HL-60/S4 (cell line): ENCODE data around the gene PARL.

ENCODE experiments used
- in situ Hi-C: fragments of 300-500 bp; cut with MboI; formaldehyde crosslinking; loops from 2 replicates; pipeline ENCODE4 v1.14.3; 2022; ENCODE audit warnings: low sequenced_read_pairs

The PARL gene

DNA sequence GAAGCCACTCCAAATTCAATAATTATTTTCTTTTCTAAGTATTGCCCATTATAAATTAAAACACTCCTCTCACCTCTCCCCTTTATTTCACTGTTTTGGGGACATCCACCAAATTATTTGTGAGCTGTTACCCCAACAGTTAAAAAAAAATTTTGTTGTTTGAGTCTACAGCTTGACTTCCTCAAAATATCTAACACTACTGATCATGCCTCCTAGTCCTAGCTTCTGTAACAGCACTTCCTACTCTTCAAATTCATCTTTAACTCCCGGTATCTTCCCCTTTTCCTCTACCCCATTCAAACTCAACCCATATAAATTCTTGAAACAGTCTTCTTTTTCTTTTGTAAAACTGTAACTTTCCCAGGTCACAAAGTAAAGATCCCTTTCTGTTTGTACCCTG, 15.9 kb downstream of the PARL start:
- in situ Hi-C loops: no loop called here

DNA sequence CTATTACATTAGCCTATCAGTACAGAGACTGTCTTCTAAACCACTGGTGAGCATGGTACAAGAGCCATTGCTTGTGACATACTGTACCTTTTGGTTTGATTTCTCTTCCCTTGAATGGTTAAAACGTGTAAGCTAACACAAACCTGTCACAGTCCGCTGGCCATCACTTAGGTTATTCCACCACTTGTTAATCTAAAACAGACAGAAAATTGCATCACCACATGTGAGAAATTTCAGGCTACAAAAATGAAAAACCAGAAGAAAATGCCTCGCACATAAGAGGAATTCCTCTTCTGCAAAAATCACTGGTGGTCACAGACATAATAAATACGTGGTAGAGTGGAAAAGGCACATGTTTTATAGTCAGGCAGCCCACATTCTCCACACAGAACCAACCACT, 22.1 kb downstream of the PARL start:
- in situ Hi-C loops: no loop called here

DNA sequence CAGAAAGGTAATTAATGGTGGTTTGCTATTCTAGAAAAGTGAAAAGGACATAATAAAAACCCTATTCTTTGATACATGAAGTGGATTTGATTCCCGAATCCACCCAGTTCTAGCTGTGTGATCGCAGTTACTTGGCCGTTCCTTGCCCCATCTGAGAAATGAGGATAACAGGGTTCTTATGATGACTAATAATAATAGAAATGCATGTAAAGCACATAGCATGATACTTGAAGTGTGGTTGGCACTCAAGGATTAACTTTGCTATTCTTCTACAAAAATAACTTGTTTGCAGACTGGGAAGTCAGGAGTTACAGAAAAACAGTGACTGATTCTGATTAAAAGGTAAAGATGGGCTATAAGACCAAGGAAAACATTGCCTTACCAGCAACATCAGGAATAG, 26.8 kb downstream of the PARL start:
- in situ Hi-C loops: no loop called here

DNA sequence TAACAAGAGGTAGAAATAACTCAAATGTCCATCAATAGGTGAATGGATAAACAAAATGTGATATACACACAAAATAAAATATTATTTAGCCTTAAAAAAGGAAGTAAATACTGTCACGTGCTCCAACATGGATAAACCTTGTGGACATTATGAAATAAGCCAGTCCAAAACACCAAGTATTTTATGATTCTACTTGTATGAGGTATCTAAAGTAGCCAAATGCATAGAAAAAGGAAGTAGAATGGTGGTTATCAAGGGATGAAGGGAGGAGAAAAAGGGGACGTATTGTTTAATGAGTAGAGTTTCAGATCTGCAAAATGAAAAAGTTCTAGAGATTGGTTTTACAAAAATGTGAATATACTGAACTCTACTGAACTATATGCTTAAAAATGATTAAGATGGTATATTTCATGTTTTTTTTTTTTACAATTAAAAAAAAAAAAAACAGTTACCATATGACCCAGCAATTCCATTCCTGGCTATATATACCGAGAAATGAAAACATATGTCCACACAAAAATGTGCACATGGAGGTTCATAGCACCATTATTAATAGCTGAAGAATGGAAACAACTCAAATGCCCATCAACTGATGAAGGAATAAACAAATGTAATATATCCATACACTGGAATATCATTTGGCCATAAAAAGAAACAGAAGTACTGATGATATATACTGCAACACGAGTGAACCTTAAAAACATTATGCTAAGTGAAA, 30.2 kb downstream of the PARL start:
- in situ Hi-C loops: no loop called here

DNA sequence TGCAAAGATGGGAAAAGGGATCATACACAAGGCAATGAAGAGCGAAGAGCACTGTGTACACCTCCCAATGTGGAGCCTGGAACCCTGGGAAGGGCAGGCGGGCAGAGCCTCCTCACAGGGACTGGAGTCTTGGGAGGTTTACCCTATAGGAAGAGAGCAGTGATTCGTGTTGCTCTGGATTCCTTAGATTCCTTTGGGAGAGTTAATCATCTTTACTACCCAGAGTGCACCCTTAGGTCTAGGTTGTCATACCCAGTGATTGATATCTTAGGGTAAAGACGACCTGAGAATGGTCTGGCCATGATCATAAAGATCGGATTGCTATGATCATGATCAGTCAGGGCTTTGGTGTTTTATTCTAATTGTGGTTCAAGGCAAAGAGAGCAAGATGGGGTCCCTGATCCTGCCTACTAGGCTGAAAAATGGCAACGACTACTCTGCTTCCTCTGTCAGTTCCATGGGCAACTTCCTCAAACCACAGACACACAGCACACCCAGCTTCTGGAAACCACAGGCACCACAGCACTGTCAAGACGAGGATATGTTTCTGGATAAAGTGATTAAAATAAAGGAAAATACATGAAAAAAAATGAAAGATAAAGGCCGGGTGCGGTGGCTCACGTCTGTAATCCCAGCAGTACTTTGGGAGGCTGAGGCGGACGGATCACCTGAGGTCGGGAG, 38.9 kb downstream of the PARL start:
- in situ Hi-C loops: no loop called here

- in situ Hi-C loops: no loop called here
Observed at GRCh38 chr3:183845090-183845489, 39.6 kb downstream of the PARL start.

DNA sequence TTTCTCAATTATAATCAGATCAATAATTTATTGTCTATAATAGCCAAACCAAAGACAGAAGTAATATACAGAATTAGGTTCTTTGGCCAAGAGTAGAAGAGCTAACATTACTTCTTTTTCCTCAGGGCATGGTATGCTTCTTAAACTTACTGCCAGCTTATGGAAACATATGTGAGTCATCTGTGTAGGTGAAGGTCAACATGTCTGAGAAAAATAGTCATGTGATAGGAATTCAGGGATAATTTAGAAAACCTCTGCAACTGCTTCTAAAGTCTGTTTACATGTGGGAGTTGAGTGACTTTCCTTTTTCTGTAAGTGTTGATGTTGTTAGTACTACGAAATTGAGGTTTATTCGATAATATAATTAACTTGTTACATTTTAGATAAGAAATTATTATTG, 40.1 kb downstream of the PARL start:
- in situ Hi-C loops: no loop called here

DNA sequence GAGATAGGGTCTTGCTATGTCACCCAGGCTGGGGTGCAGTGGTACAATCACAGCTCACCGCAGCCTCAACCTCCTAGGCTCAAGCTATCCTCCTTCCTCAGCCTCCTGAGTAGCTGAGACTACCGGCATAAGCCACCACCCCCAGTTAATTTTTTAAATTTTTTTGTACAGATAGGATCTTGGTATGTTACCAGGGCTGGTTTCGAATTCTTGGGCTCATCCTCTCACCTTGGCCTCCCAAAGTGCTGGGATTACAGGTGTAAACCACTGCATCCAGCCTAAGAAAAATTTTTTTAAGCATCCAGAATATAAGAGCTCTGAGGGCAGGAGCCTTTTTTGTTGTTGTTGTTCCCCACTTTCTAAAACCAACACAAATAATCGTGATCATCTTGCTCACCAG, 44.9 kb downstream of the PARL start:
- in situ Hi-C loops: no loop called here

- in situ Hi-C loops: no loop called here
Observed at GRCh38 chr3:183837894-183838293, 46.8 kb downstream of the PARL start.

DNA sequence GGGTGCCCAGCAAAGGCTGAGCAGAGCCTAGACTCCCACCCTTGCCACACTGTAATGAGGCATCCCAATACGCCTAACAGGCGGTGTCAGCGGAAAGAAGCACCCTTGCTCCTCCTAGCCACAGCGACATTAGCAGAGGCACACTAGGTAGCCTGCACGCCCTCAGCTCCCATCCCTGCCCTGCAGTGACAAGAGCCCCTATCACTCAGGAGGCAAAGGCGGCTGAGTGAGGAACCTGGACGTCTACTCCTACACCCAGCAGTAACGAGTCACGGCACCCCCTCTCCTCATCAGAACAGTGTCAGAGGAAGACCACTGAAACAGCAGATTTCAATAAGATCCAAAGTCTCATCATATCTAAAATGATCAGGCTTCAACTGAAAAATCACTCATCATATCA, 47.3 kb downstream of the PARL start:
- in situ Hi-C loops: no loop called here

DNA sequence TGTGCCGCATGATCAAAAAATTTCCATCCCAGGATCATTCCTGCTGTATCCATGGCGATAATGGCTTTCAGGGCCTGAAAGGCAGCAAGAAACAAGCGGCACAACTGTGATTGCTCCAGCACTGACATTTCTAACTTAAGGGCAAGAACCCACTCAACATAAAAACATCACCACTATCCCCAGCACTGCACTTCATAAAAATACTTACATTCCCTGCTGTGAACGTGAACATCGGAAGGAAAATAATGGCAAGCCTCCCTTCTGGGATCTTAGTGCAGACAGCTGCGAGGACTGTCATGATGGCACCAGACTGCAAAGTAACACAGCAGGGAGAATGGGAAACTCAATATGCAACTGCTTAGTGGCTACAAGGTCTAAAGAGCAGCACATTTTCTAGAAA, 51.2 kb downstream of the PARL start:
- in situ Hi-C loops: no loop called here

GRCh38 chr3:183830187-183830586, 54.5 kb downstream of the PARL start:
- in situ Hi-C loops: no loop called here

GRCh38 chr3:183829466-183829865, 55.2 kb downstream of the PARL start:
- in situ Hi-C loops: no loop called here

GRCh38 chr3:183828538-183828870, 56.2 kb downstream of the PARL start:
- in situ Hi-C loops: no loop called here

GRCh38 chr3:183827809-183828537, 56.7 kb downstream of the PARL start:
- in situ Hi-C loops: no loop called here

DNA sequence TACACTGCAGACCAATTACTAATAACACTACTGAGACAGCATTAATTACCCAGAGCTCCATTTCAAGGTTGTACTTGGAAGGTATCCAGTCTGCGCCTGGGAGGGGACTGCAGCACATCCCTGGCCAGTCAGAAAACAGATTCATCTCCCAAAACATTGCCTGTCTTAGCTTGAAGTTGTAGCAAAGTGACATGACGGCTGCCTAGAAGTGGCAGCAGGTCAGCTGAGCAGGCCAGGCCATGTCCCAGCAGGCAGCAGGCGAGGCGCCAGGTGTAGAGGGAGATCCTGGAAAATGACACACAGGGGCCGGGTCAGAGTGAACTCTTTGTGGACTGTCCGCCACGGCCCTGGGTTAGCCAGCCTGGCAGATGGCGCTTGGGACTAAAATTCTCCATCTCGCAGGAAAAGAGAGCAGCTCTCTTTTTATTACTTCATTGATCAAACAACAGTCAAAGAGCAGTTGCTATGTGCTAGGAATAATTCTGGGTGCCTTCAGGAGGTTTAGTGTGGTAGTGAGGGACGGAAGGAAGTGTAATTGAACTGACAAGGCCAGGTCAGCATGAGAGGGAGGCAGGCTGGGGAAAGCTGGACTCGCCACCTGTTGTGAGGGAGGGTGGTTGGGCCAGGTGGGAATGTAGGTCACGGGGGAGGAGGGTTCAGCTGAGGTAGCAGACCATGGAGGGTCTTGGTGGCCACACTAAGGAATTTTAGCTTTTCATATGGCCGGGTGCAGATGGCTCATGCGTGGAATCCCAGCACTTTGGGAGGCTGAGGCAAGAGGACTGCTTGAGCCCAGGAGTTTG, 58.0 kb downstream of the PARL start:
- in situ Hi-C loops: no loop called here

- in situ Hi-C loops: no loop called here
Observed at GRCh38 chr3:183825456-183826161, 59.1 kb downstream of the PARL start, which contains the start of gene MAP6D1. TSS of gene MAP6D1 (minus strand) at chr3:183825577. CDS start at chr3:183825547, 30 bp downstream.

DNA sequence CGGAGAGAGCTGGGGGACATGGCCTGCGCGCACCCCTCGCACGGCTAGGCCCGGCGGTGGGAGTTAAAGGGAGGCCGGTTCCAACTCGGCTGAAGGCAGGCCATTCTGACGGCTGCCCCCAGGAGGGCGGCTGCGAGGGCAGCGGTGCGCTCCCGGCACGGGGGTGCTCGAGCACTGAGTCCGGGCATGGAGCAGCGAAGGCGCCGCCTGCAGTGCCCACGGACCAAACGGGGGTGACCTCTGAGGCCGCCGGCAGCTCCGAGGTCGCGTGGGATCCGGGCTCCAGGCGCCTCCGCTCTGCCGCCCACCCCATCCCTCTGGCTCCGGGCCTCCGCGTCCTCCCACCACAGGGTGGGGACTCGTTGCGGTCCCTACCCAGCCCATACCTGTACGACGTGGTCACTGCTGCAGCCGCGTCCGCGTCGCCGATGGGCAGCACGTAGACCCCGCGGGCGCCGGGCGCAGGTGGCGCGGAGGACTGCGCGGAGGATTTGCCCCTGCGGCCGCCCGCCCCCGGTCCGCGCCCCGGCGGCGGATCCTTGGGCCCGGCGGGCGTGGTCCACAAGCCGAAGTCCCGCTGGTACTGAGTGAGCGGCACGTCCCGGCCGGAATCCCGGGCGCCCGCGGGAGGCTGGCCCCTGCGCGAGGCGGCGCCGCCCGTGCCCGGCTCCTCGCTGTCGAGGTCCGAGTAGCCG, 59.8 kb downstream of the PARL start:
- in situ Hi-C loops: no loop called here

DNA sequence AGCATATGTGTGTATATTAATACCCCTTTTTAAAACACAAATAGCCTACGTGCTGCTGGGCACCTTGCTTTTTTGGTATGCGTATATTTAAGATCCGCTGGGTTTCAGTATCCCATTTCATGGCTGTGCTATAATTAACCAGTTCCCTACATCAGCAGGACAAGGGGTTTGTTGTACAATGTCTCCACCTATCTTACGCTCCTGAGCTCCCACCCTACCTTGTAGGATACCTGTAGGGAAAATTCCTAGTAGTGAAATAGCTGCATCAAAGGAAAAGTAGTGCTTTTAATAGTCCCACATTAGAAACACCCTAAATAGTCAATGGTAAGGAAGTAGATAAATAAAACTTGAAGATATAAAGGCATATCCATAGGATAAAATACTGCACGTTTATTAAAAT, 60.7 kb downstream of the PARL start:
- in situ Hi-C loops: no loop called here

DNA sequence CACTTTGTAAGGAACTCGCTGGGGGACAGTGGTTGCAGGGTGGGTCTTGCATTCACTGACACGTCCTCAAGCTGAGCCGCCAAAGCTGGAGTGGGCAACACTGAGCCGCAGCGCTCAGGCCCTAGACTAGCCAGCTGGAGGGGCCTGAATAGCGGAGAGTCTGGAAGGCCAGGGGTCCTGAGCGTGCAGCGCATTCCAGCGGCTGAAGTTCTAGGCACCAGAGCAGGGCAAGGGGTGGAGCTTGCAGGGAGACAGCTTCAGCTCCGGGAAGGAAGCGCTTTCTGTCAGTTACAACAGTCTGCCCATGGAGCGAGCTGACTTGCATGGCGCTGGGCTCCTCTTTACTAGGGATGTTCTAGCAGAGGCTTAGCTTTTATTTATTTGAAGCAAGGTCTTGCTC, 62.0 kb downstream of the PARL start:
- in situ Hi-C loops: no loop called here
